Progenitor cell of endocrine pancreas (in vitro differentiated cells): ENCODE data around the gene CNIH4. TPM values are rescaled to one million over a fixed set of nuclear protein-coding genes. Genes with fewer than 3 reads are reported as not detected.
A peak's percentile ranks its signal among the peaks of the same experiment; 100 is the strongest.

Source experiments
- DNase-seq: peaks from one replicate; pipeline ENCODE4 v3.0.0; 2021; ENCODE audit warnings: low spot score; ENCODE audit not compliant: unreplicated experiment
- H3K27ac Mint-ChIP-seq: 2 replicates; pipeline ENCODE4 v1.8.0; 2021; ENCODE audit warnings: mild to moderate bottlenecking, moderate library complexity, mixed read lengths
- H3K27me3 Mint-ChIP-seq: 2 replicates; pipeline ENCODE4 v1.8.0; 2021; ENCODE audit warnings: mixed read lengths
- H3K36me3 Mint-ChIP-seq: 2 replicates; pipeline ENCODE4 v1.8.0; 2022; ENCODE audit warnings: mixed read lengths; ENCODE audit not compliant: insufficient read depth
- H3K4me1 Mint-ChIP-seq: 2 replicates; pipeline ENCODE4 v1.8.0; 2021; ENCODE audit warnings: low read depth, mixed read lengths
- H3K4me3 Mint-ChIP-seq: 2 replicates; pipeline ENCODE4 v1.8.0; 2021; ENCODE audit warnings: low read depth, mild to moderate bottlenecking, moderate library complexity, mixed read lengths
- H3K9me3 Mint-ChIP-seq: 2 replicates; pipeline ENCODE4 v1.8.0; 2021; ENCODE audit warnings: low read depth, mixed read lengths
- CTCF ChIP-seq: fragments of 200-600 bp; sonication (generic); IDR thresholded peaks from one replicate; pipeline ENCODE4 v1.5.0; 2021; ENCODE audit warnings: antibody characterized with exemption, mild to moderate bottlenecking; ENCODE audit not compliant: unreplicated experiment
- total RNA-seq: library from RNA; stranded (reverse); gene quantifications from 2 replicates; pipeline ENCODE4 v1.2.1, GENCODE V29; 2021

Gene CNIH4
- total RNA-seq, 1 donor from 2014 or later, result 68.8 TPM

- no peaks in the 10 kb centered on the region for H3K36me3 Mint-ChIP-seq
- DNase-seq, result no peak
- H3K4me3 Mint-ChIP-seq, result no peak overlapping the region
- H3K4me1 Mint-ChIP-seq, result no peaks in the 10 kb centered on the region
- no peaks in the 10 kb centered on the region for H3K9me3 Mint-ChIP-seq
- no peak for TF ChIP-seq CTCF
- H3K27me3 Mint-ChIP-seq, result no peaks in the 10 kb centered on the region
- no peak overlapping the region for H3K27ac Mint-ChIP-seq
Observed at GRCh38 chr1:224321706-224322105, 35.0 kb upstream of the CNIH4 start.

GRCh38 chr1:224325959-224326358 lies 30.7 kb upstream of the CNIH4 start:
- Mint-ChIP-seq H3K27me3 (no peaks in the 10 kb centered on the region), H3K9me3 (no peaks in the 10 kb centered on the region), H3K27ac (no peak overlapping the region), H3K4me3 (no peak overlapping the region), H3K36me3 (no peaks in the 10 kb centered on the region), H3K4me1 (peaks cover 18% of the 10 kb centered on the region)
- no peak for TF ChIP-seq CTCF
- no peak for DNase-seq

DNA sequence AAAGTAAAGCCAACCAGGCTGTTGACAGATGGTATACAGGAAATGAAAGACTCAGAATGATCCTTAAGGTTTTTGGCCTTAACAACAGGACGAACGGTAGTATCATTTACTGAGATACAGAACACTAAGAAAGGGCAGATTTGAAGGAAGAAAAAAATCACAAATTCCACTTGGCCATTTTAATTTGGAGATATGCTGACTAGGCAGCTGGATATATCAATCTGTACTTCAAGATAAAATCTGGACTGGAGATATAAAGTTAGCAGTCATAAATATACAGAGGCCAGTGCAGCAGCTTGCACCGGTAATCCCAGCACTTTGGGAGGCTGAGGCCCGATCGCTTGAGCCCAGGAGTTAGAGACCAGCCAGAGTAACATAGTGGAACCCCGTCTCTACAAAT lies 28.0 kb upstream of the CNIH4 start:
- TF ChIP-seq CTCF, result no peak
- Mint-ChIP-seq H3K9me3 (no peaks in the 10 kb centered on the region), H3K36me3 (no peaks in the 10 kb centered on the region), H3K27me3 (no peaks in the 10 kb centered on the region), H3K4me1 (peaks cover 18% of the 10 kb centered on the region), H3K27ac (no peak overlapping the region), H3K4me3 (peak overlapping the region; percentile 93)
- no peak for DNase-seq

DNA sequence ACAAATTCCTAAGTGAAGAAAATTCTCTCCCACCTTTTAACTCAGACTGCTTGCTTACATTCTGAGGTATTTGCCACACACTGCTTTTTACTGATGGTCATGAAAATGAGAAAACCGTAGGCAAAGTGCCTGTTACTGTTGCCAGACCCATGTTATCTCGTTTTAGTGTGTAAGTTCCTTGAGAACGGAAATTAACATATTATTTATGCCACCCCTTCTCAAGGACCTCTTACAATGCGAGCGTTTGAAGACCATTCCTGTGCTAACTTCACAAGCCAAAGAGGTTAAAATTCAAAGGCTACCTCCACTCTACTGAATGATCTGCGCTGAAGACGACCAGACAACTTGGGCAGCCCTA lies 27.2 kb upstream of the CNIH4 start:
- Mint-ChIP-seq H3K27me3 (no peaks in the 10 kb centered on the region), H3K4me1 (peaks cover 18% of the 10 kb centered on the region), H3K27ac (peak overlapping the region; percentile 100), H3K9me3 (no peaks in the 10 kb centered on the region), H3K36me3 (no peaks in the 10 kb centered on the region), H3K4me3 (peak overlapping the region; percentile 93)
- TF ChIP-seq CTCF, result no peak
- no peak for DNase-seq

DNA sequence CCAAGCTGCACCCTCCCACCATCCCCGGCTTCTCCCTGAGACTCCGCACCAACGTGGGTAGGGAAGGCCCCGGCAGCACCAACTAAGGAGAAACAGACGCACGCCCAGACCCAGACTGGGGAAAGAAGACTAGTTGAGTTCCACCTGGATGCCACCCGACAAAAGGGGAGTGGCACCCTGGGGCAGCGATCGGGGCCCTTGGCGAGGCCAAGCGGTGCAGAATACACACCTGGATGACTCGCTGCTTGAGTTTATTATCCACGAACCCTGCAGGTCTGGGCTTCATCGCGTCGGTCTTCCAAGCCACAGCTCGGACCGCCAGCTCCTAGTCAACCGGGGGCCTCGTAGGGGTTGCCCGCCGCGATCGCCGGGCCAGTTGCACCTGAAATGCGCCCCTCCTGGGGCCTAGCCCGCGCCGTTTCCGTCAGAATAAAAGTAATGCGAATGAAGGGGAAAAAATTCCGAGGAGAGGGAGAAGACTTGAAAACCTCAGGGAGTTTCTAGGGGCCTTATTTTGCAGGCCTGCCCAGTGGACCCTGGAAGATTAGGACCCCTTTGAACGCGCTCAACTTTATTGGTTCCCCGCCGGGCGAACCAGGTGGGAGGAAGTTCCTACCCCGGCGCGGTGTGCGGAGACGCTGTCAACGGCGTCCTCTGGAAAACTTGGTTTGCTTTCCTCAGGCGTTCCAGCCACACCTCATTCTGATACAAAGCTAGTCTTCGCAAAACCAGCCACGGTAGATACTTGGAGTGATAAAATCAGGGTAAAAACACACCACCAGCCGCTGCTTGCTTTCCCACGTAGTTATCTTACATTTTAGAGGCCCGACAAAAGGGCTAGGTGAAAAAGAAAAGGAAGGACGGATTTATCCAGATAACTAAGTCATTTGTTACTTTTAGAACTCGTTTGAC lies 26.6 kb upstream of the CNIH4 start, which contains the start of gene NVL:
TSS of gene NVL (minus strand) at position 331 of the 912 bp plus-strand sequence. CDS start at position 286, 45 bp downstream.
- peak; percentile 61 for DNase-seq
- H3K4me1 Mint-ChIP-seq, result peaks cover 18% of the 10 kb centered on the region
- H3K4me3 Mint-ChIP-seq, result peak within 1 kb of the TSS; percentile 93
- no peaks in the 10 kb centered on the region for H3K27me3 Mint-ChIP-seq
- no peak for TF ChIP-seq CTCF
- H3K36me3 Mint-ChIP-seq, result no peaks in the 10 kb centered on the region
- peak within 1 kb of the TSS; percentile 100 for H3K27ac Mint-ChIP-seq
- no peaks in the 10 kb centered on the region for H3K9me3 Mint-ChIP-seq
